Endodermal cell (in vitro differentiated cells): ENCODE data around the gene HYLS1. TPM values are rescaled to one million over a fixed set of nuclear protein-coding genes. Genes with fewer than 3 reads are reported as not detected.

ENCODE experiments used
- DNase-seq: peaks from one replicate; pipeline ENCODE4 v3.0.0-alpha.2; 2017
- H3K27ac ChIP-seq: 2 replicates; pipeline ENCODE4 v1.5.1; 2013; ENCODE audit warnings: mild to moderate bottlenecking, low read depth, low read length, moderate library complexity
- H3K27me3 ChIP-seq: 2 replicates; pipeline ENCODE4 v1.6.1; 2013; ENCODE audit warnings: mild to moderate bottlenecking, low read length, moderate library complexity; ENCODE audit not compliant: insufficient read depth, control insufficient read depth, poor library complexity, severe bottlenecking
- H3K36me3 ChIP-seq: 2 replicates; pipeline ENCODE4 v1.7.0; 2013; ENCODE audit warnings: mild to moderate bottlenecking, low read length, moderate library complexity; ENCODE audit not compliant: control insufficient read depth, insufficient read depth
- H3K4me1 ChIP-seq: one replicate; pipeline ENCODE4 v1.7.0; 2013; ENCODE audit warnings: low read length; ENCODE audit not compliant: control insufficient read depth, insufficient read depth
- H3K4me3 ChIP-seq: 2 replicates; pipeline ENCODE4 v1.5.1; 2013; ENCODE audit warnings: mild to moderate bottlenecking, low read length, moderate library complexity
- H3K9ac ChIP-seq: 2 replicates; pipeline ENCODE4 v1.6.1; 2013; ENCODE audit warnings: mild to moderate bottlenecking, low read length, moderate library complexity; ENCODE audit not compliant: poor library complexity, severe bottlenecking; ENCODE audit errors: extremely low read depth
- H3K9me3 ChIP-seq: 2 replicates; pipeline ENCODE4 v1.6.1; 2013; ENCODE audit warnings: mild to moderate bottlenecking, low read length, moderate library complexity; ENCODE audit not compliant: control insufficient read depth
- H3K27ac Mint-ChIP-seq: 2 replicates; pipeline ENCODE4 v1.8.0; 2020; ENCODE audit warnings: mixed read lengths
- H3K27me3 Mint-ChIP-seq: 2 replicates; pipeline ENCODE4 v1.8.0; 2021; ENCODE audit warnings: mild to moderate bottlenecking, mixed read lengths; ENCODE audit not compliant: insufficient read depth
- H3K36me3 Mint-ChIP-seq: 2 replicates; pipeline ENCODE4 v1.8.0; 2020; ENCODE audit warnings: low read depth, mixed read lengths
- H3K4me1 Mint-ChIP-seq: 2 replicates; pipeline ENCODE4 v1.8.0; 2020; ENCODE audit warnings: mixed read lengths
- H3K4me3 Mint-ChIP-seq: 2 replicates; pipeline ENCODE4 v1.8.0; 2020; ENCODE audit warnings: mild to moderate bottlenecking, moderate library complexity, mixed read lengths
- H3K9me3 Mint-ChIP-seq: 2 replicates; pipeline ENCODE4 v1.8.0; 2020; ENCODE audit warnings: mild to moderate bottlenecking, mixed read lengths
- WGBS, 2 experiments: methylation state at CpG; one replicate each; pipeline versions ENCODE4 v1.1.5 to v1.1.7; 2013; ENCODE audit warnings: missing lambda C conversion rate in 2 of 2, mixed read lengths in 1 of 2; ENCODE audit not compliant: insufficient coverage in 1 of 2, insufficient read length in 1 of 2; 5-methylcytosine and 5-hydroxymethylcytosine counted together
- total RNA-seq, 2 donors: library from RNA; stranded (reverse); fragmentation: NEBNext Ultra II Directional in 1 of 2; extraction: Animal tissue kit (Norgen Biotek cat#: 25700) in 1 of 2; gene quantifications; 2 replicates in 1 of 2; 3 replicates in 1 of 2; pipeline ENCODE4 v1.2.1, GENCODE V29; 2021
- TF ChIP-seq, protein P1 (sequence below): fragments of 200-600 bp; sonication (generic); conservative IDR thresholded peaks from 2 replicates; pipeline ENCODE4 v1.5.0; 2021; ENCODE audit warnings: antibody characterized with exemption, mild to moderate bottlenecking

HYLS1 gene
- total RNA-seq, 2 donors from 2014 or later = 6.6 to 7.7 TPM

DNA sequence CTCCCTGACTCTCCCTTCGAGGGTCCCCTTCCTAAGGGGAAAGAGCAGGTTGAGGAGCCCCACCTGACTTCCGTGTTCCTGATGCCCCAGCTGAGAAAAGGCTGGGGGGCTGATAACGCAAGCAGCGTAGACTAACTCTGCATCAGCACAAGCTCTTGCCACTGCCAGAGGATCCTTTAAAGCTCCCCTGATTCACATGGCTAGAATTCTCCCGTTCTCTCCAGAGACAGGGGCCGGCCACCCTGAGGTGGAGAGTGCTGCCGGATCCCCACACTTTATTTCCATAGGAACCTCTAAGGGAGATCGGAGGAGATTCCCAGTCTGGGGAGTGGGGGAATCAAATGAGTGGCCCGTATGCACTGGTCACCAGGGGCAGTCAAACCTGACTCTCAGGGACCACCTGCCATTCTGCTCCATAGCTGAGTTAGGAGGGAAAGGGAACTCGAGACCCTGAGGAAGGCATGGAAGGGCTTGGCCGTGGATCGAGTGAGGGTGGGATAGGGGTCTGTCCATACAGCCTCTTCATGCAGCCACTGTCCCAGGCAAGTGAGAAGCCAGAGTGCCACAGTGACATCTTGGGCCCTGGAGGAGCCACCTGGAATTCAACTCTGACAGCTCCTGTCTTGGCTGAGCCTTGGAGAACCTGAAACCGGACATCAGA, 57.0 kb downstream of the HYLS1 start:
- Histone ChIP-seq H3K27me3 (peaks cover 8% of the 10 kb centered on the region), H3K9ac (no peak overlapping the region), H3K4me3 (no peak overlapping the region), H3K4me1 (no peaks in the 10 kb centered on the region), H3K36me3 (no peaks in the 10 kb centered on the region), H3K9me3 (no peaks in the 10 kb centered on the region), H3K27ac (no peak overlapping the region)
- Mint-ChIP-seq H3K36me3 (no peaks in the 10 kb centered on the region), H3K9me3 (no peaks in the 10 kb centered on the region), H3K27me3 (no peaks in the 10 kb centered on the region), H3K4me1 (peaks cover 20% of the 10 kb centered on the region), H3K4me3 (no peak overlapping the region), H3K27ac (no peak overlapping the region)
- DNase-seq = no peak
- WGBS, 2 experiments = 83 to 88% methylated on average over 8 to 13 of the region's 13 CpGs
- TF ChIP-seq, protein P1, sequence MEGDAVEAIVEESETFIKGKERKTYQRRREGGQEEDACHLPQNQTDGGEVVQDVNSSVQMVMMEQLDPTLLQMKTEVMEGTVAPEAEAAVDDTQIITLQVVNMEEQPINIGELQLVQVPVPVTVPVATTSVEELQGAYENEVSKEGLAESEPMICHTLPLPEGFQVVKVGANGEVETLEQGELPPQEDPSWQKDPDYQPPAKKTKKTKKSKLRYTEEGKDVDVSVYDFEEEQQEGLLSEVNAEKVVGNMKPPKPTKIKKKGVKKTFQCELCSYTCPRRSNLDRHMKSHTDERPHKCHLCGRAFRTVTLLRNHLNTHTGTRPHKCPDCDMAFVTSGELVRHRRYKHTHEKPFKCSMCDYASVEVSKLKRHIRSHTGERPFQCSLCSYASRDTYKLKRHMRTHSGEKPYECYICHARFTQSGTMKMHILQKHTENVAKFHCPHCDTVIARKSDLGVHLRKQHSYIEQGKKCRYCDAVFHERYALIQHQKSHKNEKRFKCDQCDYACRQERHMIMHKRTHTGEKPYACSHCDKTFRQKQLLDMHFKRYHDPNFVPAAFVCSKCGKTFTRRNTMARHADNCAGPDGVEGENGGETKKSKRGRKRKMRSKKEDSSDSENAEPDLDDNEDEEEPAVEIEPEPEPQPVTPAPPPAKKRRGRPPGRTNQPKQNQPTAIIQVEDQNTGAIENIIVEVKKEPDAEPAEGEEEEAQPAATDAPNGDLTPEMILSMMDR = no peak

DNA sequence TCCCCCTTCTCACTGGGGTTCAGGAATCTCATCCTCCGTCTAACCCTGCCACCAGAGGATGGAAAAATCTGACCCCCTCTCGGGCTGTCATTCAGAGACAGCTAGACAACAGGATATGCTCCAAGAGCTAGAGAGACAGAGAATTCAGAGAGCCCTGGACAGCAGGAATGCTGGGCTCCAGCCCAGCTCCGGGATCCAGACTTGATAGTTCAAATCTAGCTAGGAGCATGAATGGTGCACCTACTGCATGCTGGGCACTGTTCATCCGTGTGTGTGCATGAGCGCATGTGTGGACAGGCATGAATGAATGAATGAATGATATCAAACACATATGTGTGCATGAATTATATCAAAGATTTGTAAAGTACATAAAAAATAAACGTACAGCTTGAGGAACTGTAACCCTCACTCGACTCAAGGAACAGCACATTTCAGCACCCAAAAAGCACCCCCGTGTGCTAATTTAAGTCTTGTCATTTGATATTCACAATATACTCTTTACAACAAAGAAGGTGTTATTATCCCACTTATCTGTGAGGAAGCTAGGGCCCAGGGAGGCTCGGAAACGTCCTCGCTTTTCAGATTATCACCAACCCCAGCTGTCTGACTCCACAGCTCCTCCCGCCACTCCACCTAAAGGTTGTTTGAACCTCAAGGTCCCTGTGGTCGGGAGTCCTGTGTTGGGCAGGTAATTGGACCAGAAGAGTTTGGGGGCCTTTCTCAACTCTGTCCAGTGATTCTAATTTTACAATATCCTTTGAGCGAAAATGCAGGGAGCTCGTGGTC, 57.7 kb downstream of the HYLS1 start:
- no peaks in the 10 kb centered on the region for H3K36me3 ChIP-seq
- no peak overlapping the region for H3K4me3 ChIP-seq
- Mint-ChIP-seq H3K27ac (no peak overlapping the region), H3K4me1 (peaks cover 20% of the 10 kb centered on the region), H3K27me3 (no peaks in the 10 kb centered on the region), H3K4me3 (no peak overlapping the region), H3K9me3 (no peaks in the 10 kb centered on the region), H3K36me3 (no peaks in the 10 kb centered on the region)
- no peak overlapping the region for H3K27ac ChIP-seq
- no peak overlapping the region for H3K9ac ChIP-seq
- WGBS, 2 experiments = 82 to 98% methylated on average over 4 to 15 of the region's 15 CpGs
- TF ChIP-seq, protein P1 = no peak
- H3K4me1 ChIP-seq = no peaks in the 10 kb centered on the region
- H3K9me3 ChIP-seq = no peaks in the 10 kb centered on the region
- DNase-seq = no peak
- H3K27me3 ChIP-seq = peaks cover 8% of the 10 kb centered on the region

DNA sequence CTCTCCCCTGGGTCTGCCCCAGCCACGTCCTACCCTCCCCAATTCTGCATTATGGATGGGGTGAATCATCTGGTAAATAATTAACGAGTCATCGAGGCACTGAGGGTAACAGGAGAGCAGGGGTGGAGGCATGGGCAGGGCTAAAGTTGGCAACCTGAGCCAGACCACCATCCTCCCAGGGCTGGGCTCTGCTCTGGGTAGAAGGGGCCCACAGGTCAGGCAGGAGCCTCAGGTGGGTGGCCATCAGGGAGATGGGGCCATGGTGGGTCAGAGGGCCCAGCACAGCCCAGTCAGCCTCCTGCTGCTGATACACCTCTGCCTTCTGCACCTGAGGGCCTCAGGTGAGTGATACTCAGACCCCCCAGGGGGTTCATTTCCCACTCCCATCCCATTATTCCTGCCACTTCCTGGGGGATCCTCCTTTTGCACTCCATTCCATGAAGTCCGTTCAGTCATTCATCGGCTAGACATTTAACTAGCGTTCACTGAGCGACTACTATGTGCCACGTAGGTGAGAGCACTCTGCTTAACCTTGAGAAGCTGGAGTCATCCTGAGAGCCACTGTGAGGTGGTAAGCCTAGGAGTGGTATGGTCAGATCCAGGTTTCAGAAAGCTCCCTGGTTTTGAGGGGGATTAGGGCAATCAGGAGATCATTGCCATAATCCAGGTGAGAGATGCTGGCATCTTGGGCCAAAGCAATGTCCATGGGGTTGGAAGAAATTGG, 58.5 kb downstream of the HYLS1 start, which contains the start of gene VSIG10L2:
Gene VSIG10L2, plus strand, starts transcription at position 248 of the 724 bp plus-strand sequence. Its CDS starts 12 bp downstream, at position 260.
- Mint-ChIP-seq H3K9me3 (no peaks in the 10 kb centered on the region), H3K4me1 (peaks cover 20% of the 10 kb centered on the region), H3K4me3 (no peak within 1 kb of the TSS), H3K36me3 (no peaks in the 10 kb centered on the region), H3K27me3 (no peaks in the 10 kb centered on the region), H3K27ac (no peak within 1 kb of the TSS)
- TF ChIP-seq, protein P1 = no peak
- Histone ChIP-seq H3K27me3 (peaks cover 8% of the 10 kb centered on the region), H3K27ac (no peak within 1 kb of the TSS), H3K4me1 (no peaks in the 10 kb centered on the region), H3K36me3 (no peaks in the 10 kb centered on the region), H3K9me3 (no peaks in the 10 kb centered on the region), H3K9ac (no peak within 1 kb of the TSS), H3K4me3 (no peak within 1 kb of the TSS)
- no peak for DNase-seq
- WGBS, 2 experiments = 93% methylated on average over 4 to 8 of the region's 8 CpGs
